ENCODE results near the gene GNAQ.
"Not testable (repeated sequence)": the region's sequence is repeated elsewhere in the genome, so short reads cannot be mapped to it uniquely, and the experiment has no call there.

The GNAQ gene

GRCh38 chr9:77705636-77706035, 326.0 kb downstream of the GNAQ start:
- Histone ChIP-seq H3K4me2 (ENCODE audit: low read length) (no peak overlapping the region), H3F3A (ENCODE audit: control insufficient read depth, insufficient read depth) (no peaks in the 10 kb centered on the region), H3K9me2 (replicated peaks; ENCODE audit: control insufficient read depth, low read length) (no peaks in the 10 kb centered on the region), H3K4me3 (ENCODE audit: low read length) (no peak overlapping the region), H4K20me1 (ENCODE audit: control insufficient read depth, insufficient read depth, low read depth, low read length) (no peaks in the 10 kb centered on the region), H3K36me3 (ENCODE audit: control insufficient read depth, low read length) (no peaks in the 10 kb centered on the region), H3K79me2 (ENCODE audit: control insufficient read depth, low read length) (no peaks in the 10 kb centered on the region), H3K27me3 (ENCODE audit: control insufficient read depth, low read length) (no peaks in the 10 kb centered on the region), H3K9me3 (ENCODE audit: control insufficient read depth, insufficient read depth, low read length) (no peaks in the 10 kb centered on the region), H3K4me1 (ENCODE audit: control insufficient read depth, low read length) (no peaks in the 10 kb centered on the region), H3K27ac (ENCODE audit: low read depth, low read length) (no peak overlapping the region)
- TF ChIP-seq EZH2phosphoT487 (IDR thresholded peaks at IDR 0.05; ENCODE audit: borderline replicate concordance, low read length) (no peak), CTCF (IDR thresholded peaks at IDR 0.05; ENCODE audit: low read depth, low read length, poor library complexity, severe bottlenecking) (no peak)

GRCh38 chr9:77702521-77703390, 328.9 kb downstream of the GNAQ start:
- H3F3A ChIP-seq (ENCODE audit: control insufficient read depth, insufficient read depth); H3K36me3 ChIP-seq (ENCODE audit: control insufficient read depth, low read length); H3K27ac ChIP-seq (ENCODE audit: low read depth, low read length); H3K79me2 ChIP-seq (ENCODE audit: control insufficient read depth, low read length); H3K9me3 ChIP-seq (ENCODE audit: control insufficient read depth, insufficient read depth, low read length); H3K4me3 ChIP-seq (ENCODE audit: low read length); H3K4me1 ChIP-seq (ENCODE audit: control insufficient read depth, low read length); H3K4me2 ChIP-seq (ENCODE audit: low read length); H4K20me1 ChIP-seq (ENCODE audit: control insufficient read depth, insufficient read depth, low read depth, low read length); H3K9me2 ChIP-seq (replicated peaks; ENCODE audit: control insufficient read depth, low read length); H3K27me3 ChIP-seq (ENCODE audit: control insufficient read depth, low read length): not testable (repeated sequence)

- Histone ChIP-seq H4K20me1 (ENCODE audit: control insufficient read depth, insufficient read depth, low read depth, low read length) (no peaks in the 10 kb centered on the region), H3K27me3 (ENCODE audit: control insufficient read depth, low read length) (no peaks in the 10 kb centered on the region), H3K9me2 (replicated peaks; ENCODE audit: control insufficient read depth, low read length) (no peaks in the 10 kb centered on the region), H3K79me2 (ENCODE audit: control insufficient read depth, low read length) (no peaks in the 10 kb centered on the region), H3K27ac (ENCODE audit: low read depth, low read length) (no peak overlapping the region), H3K36me3 (ENCODE audit: control insufficient read depth, low read length) (no peaks in the 10 kb centered on the region), H3K9me3 (ENCODE audit: control insufficient read depth, insufficient read depth, low read length) (no peaks in the 10 kb centered on the region), H3K4me1 (ENCODE audit: control insufficient read depth, low read length) (no peaks in the 10 kb centered on the region), H3K4me2 (ENCODE audit: low read length) (no peak overlapping the region), H3K4me3 (ENCODE audit: low read length) (no peak overlapping the region), H3F3A (ENCODE audit: control insufficient read depth, insufficient read depth) (no peaks in the 10 kb centered on the region)
- TF ChIP-seq CTCF (IDR thresholded peaks at IDR 0.05; ENCODE audit: low read depth, low read length, poor library complexity, severe bottlenecking) (no peak), EZH2phosphoT487 (IDR thresholded peaks at IDR 0.05; ENCODE audit: borderline replicate concordance, low read length) (no peak)
These were observed 334.2 kb downstream of the GNAQ start for GRCh38 chr9:77697238-77697984.

GRCh38 chr9:77690723-77691122, 340.9 kb downstream of the GNAQ start:
- not testable (repeated sequence) for H3K27ac ChIP-seq (ENCODE audit: low read depth, low read length); H3K79me2 ChIP-seq (ENCODE audit: control insufficient read depth, low read length); H3K36me3 ChIP-seq (ENCODE audit: control insufficient read depth, low read length); H3K4me3 ChIP-seq (ENCODE audit: low read length); H3F3A ChIP-seq (ENCODE audit: control insufficient read depth, insufficient read depth); H3K27me3 ChIP-seq (ENCODE audit: control insufficient read depth, low read length); H4K20me1 ChIP-seq (ENCODE audit: control insufficient read depth, insufficient read depth, low read depth, low read length); H3K9me3 ChIP-seq (ENCODE audit: control insufficient read depth, insufficient read depth, low read length); H3K4me2 ChIP-seq (ENCODE audit: low read length); H3K9me2 ChIP-seq (replicated peaks; ENCODE audit: control insufficient read depth, low read length); H3K4me1 ChIP-seq (ENCODE audit: control insufficient read depth, low read length)

- not testable (repeated sequence) for H3K79me2 ChIP-seq (ENCODE audit: control insufficient read depth, low read length); H3K4me2 ChIP-seq (ENCODE audit: low read length); H3K9me3 ChIP-seq (ENCODE audit: control insufficient read depth, insufficient read depth, low read length)
These were observed 341.5 kb downstream of the GNAQ start for GRCh38 chr9:77690119-77690518.

GRCh38 chr9:77687737-77688136, 343.9 kb downstream of the GNAQ start:
- H3K9me3 ChIP-seq (ENCODE audit: control insufficient read depth, insufficient read depth, low read length); H3K79me2 ChIP-seq (ENCODE audit: control insufficient read depth, low read length); H3F3A ChIP-seq (ENCODE audit: control insufficient read depth, insufficient read depth); H3K4me2 ChIP-seq (ENCODE audit: low read length); H3K36me3 ChIP-seq (ENCODE audit: control insufficient read depth, low read length); H3K4me3 ChIP-seq (ENCODE audit: low read length); H3K4me1 ChIP-seq (ENCODE audit: control insufficient read depth, low read length); H4K20me1 ChIP-seq (ENCODE audit: control insufficient read depth, insufficient read depth, low read depth, low read length); H3K9me2 ChIP-seq (replicated peaks; ENCODE audit: control insufficient read depth, low read length); H3K27me3 ChIP-seq (ENCODE audit: control insufficient read depth, low read length); H3K27ac ChIP-seq (ENCODE audit: low read depth, low read length): not testable (repeated sequence)

More at GRCh38 chr9:77690119-77690518, 341.5 kb downstream of the GNAQ start:
- H3F3A ChIP-seq (ENCODE audit: control insufficient read depth, insufficient read depth); H3K4me1 ChIP-seq (ENCODE audit: control insufficient read depth, low read length); H3K27ac ChIP-seq (ENCODE audit: low read depth, low read length); H3K27me3 ChIP-seq (ENCODE audit: control insufficient read depth, low read length); H3K4me3 ChIP-seq (ENCODE audit: low read length); H3K9me2 ChIP-seq (replicated peaks; ENCODE audit: control insufficient read depth, low read length); H4K20me1 ChIP-seq (ENCODE audit: control insufficient read depth, insufficient read depth, low read depth, low read length); H3K36me3 ChIP-seq (ENCODE audit: control insufficient read depth, low read length): not testable (repeated sequence)

All from DOHH2 (cell line).